GM23248 (cell line): ENCODE data around the gene SAP30BP. TPM values are rescaled to one million over a fixed set of nuclear protein-coding genes. Genes with fewer than 3 reads are reported as not detected.

ENCODE experiments used
- DNase-seq: peaks from one replicate; pipeline ENCODE4 v3.0.0-alpha.2; 2015
- H2AFZ ChIP-seq: fragments of 200-600 bp; sonication (generic); 2 replicates; pipeline ENCODE4 v1.6.1; 2016; ENCODE audit warnings: antibody characterized with exemption
- H3F3A ChIP-seq: fragments of 200-600 bp; sonication (generic); 2 replicates; pipeline ENCODE4 v1.6.1; 2016; ENCODE audit warnings: mild to moderate bottlenecking, antibody characterized with exemption, mixed run types; ENCODE audit not compliant: insufficient read depth
- H3K27ac ChIP-seq: fragments of 200-600 bp; sonication (generic); 2 replicates; pipeline ENCODE4 v1.5.1; 2016; ENCODE audit warnings: mild to moderate bottlenecking
- H3K27me3 ChIP-seq: fragments of 200-600 bp; sonication (generic); replicated peaks from 2 replicates; pipeline ENCODE4 v1.6.1; 2016; ENCODE audit warnings: mild to moderate bottlenecking; ENCODE audit not compliant: insufficient read depth
- H3K36me3 ChIP-seq: fragments of 200-600 bp; sonication (generic); 2 replicates; pipeline ENCODE4 v1.6.1; 2016; ENCODE audit warnings: low read depth, mild to moderate bottlenecking
- H3K4me1 ChIP-seq: fragments of 200-600 bp; sonication (generic); 2 replicates; pipeline ENCODE4 v1.6.1; 2016; ENCODE audit warnings: mild to moderate bottlenecking; ENCODE audit not compliant: insufficient read depth
- H3K4me2 ChIP-seq: fragments of 200-600 bp; sonication (generic); one replicate; pipeline ENCODE4 v1.6.1; 2016; ENCODE audit warnings: mild to moderate bottlenecking; ENCODE audit not compliant: unreplicated experiment
- H3K4me3 ChIP-seq: fragments of 200-600 bp; sonication (generic); 2 replicates; pipeline ENCODE4 v1.5.1; 2016; ENCODE audit warnings: mild to moderate bottlenecking
- H3K79me2 ChIP-seq: fragments of 200-600 bp; sonication (generic); 2 replicates; pipeline ENCODE4 v1.6.1; 2016; ENCODE audit warnings: mild to moderate bottlenecking; ENCODE audit not compliant: insufficient read depth
- H3K9ac ChIP-seq: fragments of 200-600 bp; sonication (generic); 2 replicates; pipeline ENCODE4 v1.6.1; 2016; ENCODE audit warnings: mild to moderate bottlenecking
- H3K9me2 ChIP-seq: fragments of 200-600 bp; sonication (generic); 2 replicates; pipeline ENCODE4 v1.6.1; 2016; ENCODE audit warnings: mixed run types, mild to moderate bottlenecking, moderate library complexity; ENCODE audit not compliant: insufficient read depth
- H3K9me3 ChIP-seq: fragments of 200-600 bp; sonication (generic); one replicate; pipeline ENCODE4 v1.6.1; 2017; ENCODE audit warnings: low read depth
- H4K20me1 ChIP-seq: fragments of 200-600 bp; sonication (generic); 2 replicates; pipeline ENCODE4 v1.6.0; 2016; ENCODE audit not compliant: insufficient read depth
- EZH2 ChIP-seq: fragments of 200-600 bp; sonication (generic); IDR thresholded peaks from 2 replicates; pipeline ENCODE4 v1.6.1; 2018; ENCODE audit warnings: antibody characterized with exemption, mild to moderate bottlenecking; ENCODE audit not compliant: insufficient read depth, poor library complexity, severe bottlenecking
- EZH2phosphoT487 ChIP-seq: fragments of 200-600 bp; sonication (generic); IDR thresholded peaks from 2 replicates; pipeline ENCODE4 v1.6.1; 2018; ENCODE audit warnings: antibody characterized with exemption, moderate library complexity, mild to moderate bottlenecking, low read depth; ENCODE audit not compliant: insufficient read depth
- WGBS, 2 experiments: methylation state at CpG; one replicate each; pipeline ENCODE4 v1.1.6; 2015 to 2017; ENCODE audit warnings: low lambda C conversion rate in 2 of 2, low coverage in 1 of 2; ENCODE audit errors: missing lambda C conversion rate in 2 of 2; 5-methylcytosine and 5-hydroxymethylcytosine counted together
- in situ Hi-C: fragments of 300-500 bp; cut with MboI; formaldehyde crosslinking; loops from 2 replicates; pipeline ENCODE4 v1.15.0; 2020
- polyA plus RNA-seq: library from polyadenylated mRNA; unstranded; fragments of >200 nt; fragmentation: Nextera tagmentation; extraction: Ambion mirVana; gene quantifications from 2 replicates; pipeline ENCODE4 v1.2.1, GENCODE V29; 2016
- total RNA-seq: library from RNA; depleted of rRNA; stranded (reverse); fragments of >200 nt; shearing (Covaris generic); gene quantifications from 2 replicates; pipeline ENCODE4 v1.2.3, GENCODE V29; 2014

SAP30BP gene
- total and polyA plus RNA-seq, 2 experiments from 2014 or later: 60.8 to 93.1 TPM

- H3K27me3 ChIP-seq: no peaks in the 10 kb centered on the region
- DNase-seq: no peak
- no peak overlapping the region for H3K4me3 ChIP-seq
- peaks cover 28% of the 10 kb centered on the region; the same call in 1 of the 2 replicates for H3K36me3 ChIP-seq
- in situ Hi-C loops: no loop called here
- WGBS, 2 experiments: 92 to 97% methylated on average over 10 of the region's 10 CpGs
- peaks cover 19% of the 10 kb centered on the region; the same call in 1 of the 2 replicates for H3F3A ChIP-seq
- peaks cover 23% of the 10 kb centered on the region for H3K4me1 ChIP-seq
- peak overlapping the region; percentile 81 for H3K27ac ChIP-seq
- H3K9me3 ChIP-seq: no peaks in the 10 kb centered on the region
- 0 out of 2 replicates have a peak overlapping the region, but pooled peaks have one; percentile 38 for H3K9ac ChIP-seq
- H4K20me1 ChIP-seq: no peaks in the 10 kb centered on the region
- H3K79me2 ChIP-seq: peaks cover 32% of the 10 kb centered on the region
- no peak overlapping the region for H3K4me2 ChIP-seq
- no peak overlapping the region for H2AFZ ChIP-seq
- TF ChIP-seq EZH2phosphoT487: no peak
- no peak for TF ChIP-seq EZH2
- H3K9me2 ChIP-seq: no peaks in the 10 kb centered on the region
These were observed 34.1 kb downstream of the SAP30BP start for GRCh38 chr17:75701288-75701687.

- no peak overlapping the region for H3K4me2 ChIP-seq
- no peaks in the 10 kb centered on the region for H3K27me3 ChIP-seq
- H3K4me3 ChIP-seq: no peak overlapping the region
- no peaks in the 10 kb centered on the region for H3K9me2 ChIP-seq
- no peaks in the 10 kb centered on the region for H4K20me1 ChIP-seq
- TF ChIP-seq EZH2phosphoT487 (no peak), EZH2 (no peak)
- no peak overlapping the region for H3K27ac ChIP-seq
- no peak overlapping the region for H3K9ac ChIP-seq
- 91 to 95% methylated on average over 12 of the region's 12 CpGs for WGBS, 2 experiments
- H3K36me3 ChIP-seq: peaks cover 43% of the 10 kb centered on the region; the same call in 1 of the 2 replicates
- no peak overlapping the region for H2AFZ ChIP-seq
- H3F3A ChIP-seq: peaks cover 19% of the 10 kb centered on the region; the same call in 1 of the 2 replicates
- H3K9me3 ChIP-seq: no peaks in the 10 kb centered on the region
- H3K79me2 ChIP-seq: peaks cover 18% of the 10 kb centered on the region; the same call in 1 of the 2 replicates
- in situ Hi-C loops: no loop called here
- H3K4me1 ChIP-seq: peaks cover 23% of the 10 kb centered on the region
- no peak for DNase-seq
These were observed 36.1 kb downstream of the SAP30BP start for GRCh38 chr17:75703191-75703590.

GRCh38 chr17:75703591-75703990 is 36.5 kb downstream of the SAP30BP start:
- peak; percentile 40 for DNase-seq
- H3K4me3 ChIP-seq: no peak overlapping the region
- peaks cover 46% of the 10 kb centered on the region; the same call in 1 of the 2 replicates for H3K36me3 ChIP-seq
- no peak overlapping the region for H3K9ac ChIP-seq
- H3K4me1 ChIP-seq: peaks cover 23% of the 10 kb centered on the region
- in situ Hi-C loops: no loop called here
- H3K4me2 ChIP-seq: no peak overlapping the region
- no peak for TF ChIP-seq EZH2
- no peak for TF ChIP-seq EZH2phosphoT487
- peaks cover 19% of the 10 kb centered on the region; the same call in 1 of the 2 replicates for H3F3A ChIP-seq
- no peak overlapping the region for H2AFZ ChIP-seq
- peaks cover 14% of the 10 kb centered on the region; the same call in 1 of the 2 replicates for H3K79me2 ChIP-seq
- no peak overlapping the region for H3K27ac ChIP-seq
- H3K9me3 ChIP-seq: no peaks in the 10 kb centered on the region
- H4K20me1 ChIP-seq: no peaks in the 10 kb centered on the region
- H3K27me3 ChIP-seq: no peaks in the 10 kb centered on the region
- 89 to 90% methylated on average over 9 of the region's 9 CpGs for WGBS, 2 experiments
- no peaks in the 10 kb centered on the region for H3K9me2 ChIP-seq

- no peak for TF ChIP-seq EZH2
- no peak for TF ChIP-seq EZH2phosphoT487
- peaks cover 49% of the 10 kb centered on the region; the same call in 1 of the 2 replicates for H3K36me3 ChIP-seq
These were observed 38.1 kb downstream of the SAP30BP start for GRCh38 chr17:75704963-75705875.

More at GRCh38 chr17:75704963-75705875, 38.1 kb downstream of the SAP30BP start:
- Histone ChIP-seq H2AFZ (no peak overlapping the region), H3K27me3 (no peaks in the 10 kb centered on the region), H3K9me3 (no peaks in the 10 kb centered on the region), H3K9ac (no peak overlapping the region), H4K20me1 (no peaks in the 10 kb centered on the region), H3K79me2 (peaks cover 6% of the 10 kb centered on the region; the same call in 1 of the 2 replicates), H3K4me2 (no peak overlapping the region), H3K4me3 (no peak overlapping the region), H3F3A (peaks cover 15% of the 10 kb centered on the region; the same call in 1 of the 2 replicates), H3K27ac (no peak overlapping the region), H3K9me2 (no peaks in the 10 kb centered on the region), H3K4me1 (peaks cover 11% of the 10 kb centered on the region)
- in situ Hi-C loops: no loop called here
- no peak for DNase-seq
- WGBS, 2 experiments: 82 to 85% methylated on average over 20 to 27 of the region's 27 CpGs
